ENCODE results near the gene PHF21A. TPM values are rescaled to one million over a fixed set of nuclear protein-coding genes. Genes with fewer than 3 reads are reported as not detected.

The PHF21A gene
- total RNA-seq, 1 experiment from 2014 or later, result 8.2 TPM

- CTCF ChIA-PET, result no interaction called here
- BruUV-seq (replicated peaks), result no TSS peak
- H3F3A ChIP-seq (ENCODE audit: low read length, unreplicated experiment), result no peaks in the 10 kb centered on the region
These were observed 205.8 kb downstream of the PHF21A start for GRCh38 chr11:45915446-45915845.

DNA sequence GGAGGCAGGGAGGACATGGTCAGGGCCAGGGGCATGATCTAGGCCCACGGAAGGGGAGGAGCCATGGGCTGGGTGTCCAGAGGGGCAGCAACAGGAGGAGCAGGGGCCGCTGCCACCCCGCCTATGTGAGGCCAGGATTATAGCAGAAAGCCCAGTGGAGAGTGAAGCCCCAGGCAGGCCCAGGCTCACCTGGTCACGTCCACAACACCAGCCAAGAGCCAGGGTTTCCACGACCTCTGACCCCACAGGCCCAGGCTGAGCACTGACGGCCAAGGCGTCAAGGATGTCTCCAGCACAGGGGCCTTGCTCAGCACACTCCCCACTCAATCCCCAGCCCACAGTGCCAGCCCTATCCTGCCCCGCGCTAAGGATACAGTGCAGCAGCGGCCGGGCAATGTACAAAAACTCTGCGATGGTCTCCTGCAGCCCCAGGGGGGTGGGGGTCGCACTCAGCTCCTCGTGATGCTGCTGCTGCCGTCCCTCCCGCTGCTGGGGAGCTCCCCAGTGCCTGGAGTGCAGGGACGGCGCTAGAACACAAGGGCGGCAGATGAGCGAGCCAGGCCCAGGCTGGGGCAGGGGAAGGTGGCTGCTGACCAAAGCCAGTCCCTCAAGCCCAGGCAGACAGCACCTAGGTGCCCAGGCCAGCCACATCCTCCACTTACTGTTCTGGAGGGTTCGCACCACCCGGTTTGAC lies 207.2 kb downstream of the PHF21A start:
- H2AFZ ChIP-seq (ENCODE audit: low read length), result no peak overlapping the region
- H3K36me3 ChIP-seq (ENCODE audit: low read depth, low read length), result no peaks in the 10 kb centered on the region; the same call in 1 of the 2 replicates
- no peaks in the 10 kb centered on the region for H3K9me2 ChIP-seq (replicated peaks; ENCODE audit: low read length)
- no TSS peak for BruUV-seq (replicated peaks)
- no peak overlapping the region for H3K4me2 ChIP-seq (ENCODE audit: low read length)
- peaks cover 3% of the 10 kb centered on the region; the same call in 1 of the 2 replicates for H3K4me1 ChIP-seq (ENCODE audit: insufficient read depth, low read length)
- no peak for DNase-seq
- H4K20me1 ChIP-seq (ENCODE audit: low read length), result no peaks in the 10 kb centered on the region
- peaks cover 14% of the 10 kb centered on the region for H3K79me2 ChIP-seq (ENCODE audit: low read length)
- ChIA-PET POLR2A (ENCODE audit: unreplicated experiment) (no interaction called here), CTCF (no interaction called here)
- H3K4me3 ChIP-seq (ENCODE audit: low read length), result no peak overlapping the region
- no peak overlapping the region for H3K27ac ChIP-seq (ENCODE audit: low read length)
- no peaks in the 10 kb centered on the region for H3K9me3 ChIP-seq (ENCODE audit: low read length)
- TF ChIP-seq, protein P1, sequence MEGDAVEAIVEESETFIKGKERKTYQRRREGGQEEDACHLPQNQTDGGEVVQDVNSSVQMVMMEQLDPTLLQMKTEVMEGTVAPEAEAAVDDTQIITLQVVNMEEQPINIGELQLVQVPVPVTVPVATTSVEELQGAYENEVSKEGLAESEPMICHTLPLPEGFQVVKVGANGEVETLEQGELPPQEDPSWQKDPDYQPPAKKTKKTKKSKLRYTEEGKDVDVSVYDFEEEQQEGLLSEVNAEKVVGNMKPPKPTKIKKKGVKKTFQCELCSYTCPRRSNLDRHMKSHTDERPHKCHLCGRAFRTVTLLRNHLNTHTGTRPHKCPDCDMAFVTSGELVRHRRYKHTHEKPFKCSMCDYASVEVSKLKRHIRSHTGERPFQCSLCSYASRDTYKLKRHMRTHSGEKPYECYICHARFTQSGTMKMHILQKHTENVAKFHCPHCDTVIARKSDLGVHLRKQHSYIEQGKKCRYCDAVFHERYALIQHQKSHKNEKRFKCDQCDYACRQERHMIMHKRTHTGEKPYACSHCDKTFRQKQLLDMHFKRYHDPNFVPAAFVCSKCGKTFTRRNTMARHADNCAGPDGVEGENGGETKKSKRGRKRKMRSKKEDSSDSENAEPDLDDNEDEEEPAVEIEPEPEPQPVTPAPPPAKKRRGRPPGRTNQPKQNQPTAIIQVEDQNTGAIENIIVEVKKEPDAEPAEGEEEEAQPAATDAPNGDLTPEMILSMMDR (conservative IDR thresholded peaks at IDR 0.05; ENCODE audit: low read depth, low read length), result no peak
- TF ChIP-seq EZH2phosphoT487 (IDR thresholded peaks at IDR 0.05; ENCODE audit: borderline replicate concordance, low read length), result no peak
- no peak for TF ChIP-seq EZH2 (IDR thresholded peaks at IDR 0.05; ENCODE audit: low read length, unreplicated experiment)
- ATAC-seq, result no peak
- H3F3A ChIP-seq (ENCODE audit: low read length, unreplicated experiment), result no peaks in the 10 kb centered on the region
- H3K27me3 ChIP-seq (ENCODE audit: low read length), result no peaks in the 10 kb centered on the region
- no peak overlapping the region for H3K9ac ChIP-seq (ENCODE audit: low read length)
- intact Hi-C loops (cut with micrococcal nuclease), result no loop called here

More at GRCh38 chr11:45915446-45915845, 205.8 kb downstream of the PHF21A start:
- no peaks in the 10 kb centered on the region; the same call in 1 of the 2 replicates for H3K36me3 ChIP-seq (ENCODE audit: low read depth, low read length)
- POLR2A ChIA-PET (ENCODE audit: unreplicated experiment), result interaction anchor here (0.5 kb wide), 1 partner anchor 68 kb away, joined by 3 read pairs; the partner anchor contains the start of gene CRY2
- no peaks in the 10 kb centered on the region for H4K20me1 ChIP-seq (ENCODE audit: low read length)
- TF ChIP-seq EZH2 (IDR thresholded peaks at IDR 0.05; ENCODE audit: low read length, unreplicated experiment) (no peak), EZH2phosphoT487 (IDR thresholded peaks at IDR 0.05; ENCODE audit: borderline replicate concordance, low read length) (no peak)
- TF ChIP-seq, protein P1 (conservative IDR thresholded peaks at IDR 0.05; ENCODE audit: low read depth, low read length), result no peak
- H3K4me1 ChIP-seq (ENCODE audit: insufficient read depth, low read length), result peaks cover 3% of the 10 kb centered on the region; the same call in 1 of the 2 replicates
- no peak overlapping the region for H2AFZ ChIP-seq (ENCODE audit: low read length)
- H3K9ac ChIP-seq (ENCODE audit: low read length), result no peak overlapping the region
- H3K9me3 ChIP-seq (ENCODE audit: low read length), result no peaks in the 10 kb centered on the region
- no peak overlapping the region for H3K27ac ChIP-seq (ENCODE audit: low read length)
- ATAC-seq (no peak), DNase-seq (no peak)
- no peak overlapping the region for H3K4me2 ChIP-seq (ENCODE audit: low read length)
- intact Hi-C loops (cut with micrococcal nuclease), result no loop called here
- no peaks in the 10 kb centered on the region for H3K9me2 ChIP-seq (replicated peaks; ENCODE audit: low read length)
- H3K27me3 ChIP-seq (ENCODE audit: low read length), result no peaks in the 10 kb centered on the region
- H3K79me2 ChIP-seq (ENCODE audit: low read length), result peaks cover 14% of the 10 kb centered on the region
- no peak overlapping the region for H3K4me3 ChIP-seq (ENCODE audit: low read length)

DNA sequence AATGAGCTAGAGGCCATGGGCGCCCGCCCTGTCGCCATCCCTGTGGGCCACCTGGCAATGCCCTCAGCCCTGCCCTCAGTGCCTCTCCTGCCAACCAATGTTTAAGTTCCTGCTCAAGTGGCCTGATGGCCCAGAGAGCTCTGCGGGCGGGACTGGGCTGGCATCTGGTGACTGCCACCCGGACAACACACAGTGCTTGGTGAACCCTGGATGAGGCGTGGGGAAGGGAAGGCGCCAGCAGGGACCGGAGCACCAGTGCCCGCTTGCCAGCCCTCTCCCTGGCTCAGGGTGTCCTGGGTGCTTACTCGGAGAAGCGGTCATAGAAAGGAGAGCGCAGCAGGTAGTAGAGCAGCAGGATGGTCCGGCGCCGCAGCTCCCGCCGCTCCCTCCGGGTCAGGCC lies 207.7 kb downstream of the PHF21A start:
- no TSS peak for BruUV-seq (replicated peaks)
- ChIA-PET POLR2A (ENCODE audit: unreplicated experiment) (no interaction called here), CTCF (no interaction called here)
- peaks cover 3% of the 10 kb centered on the region; the same call in 1 of the 2 replicates for H3K4me1 ChIP-seq (ENCODE audit: insufficient read depth, low read length)
- no peaks in the 10 kb centered on the region for H3F3A ChIP-seq (ENCODE audit: low read length, unreplicated experiment)
- no peak overlapping the region for H3K4me3 ChIP-seq (ENCODE audit: low read length)
- no peak overlapping the region for H2AFZ ChIP-seq (ENCODE audit: low read length)
- H4K20me1 ChIP-seq (ENCODE audit: low read length), result no peaks in the 10 kb centered on the region
- intact Hi-C loops (cut with micrococcal nuclease), result no loop called here
- H3K4me2 ChIP-seq (ENCODE audit: low read length), result no peak overlapping the region
- ATAC-seq (no peak), DNase-seq (no peak)
- no peaks in the 10 kb centered on the region for H3K9me2 ChIP-seq (replicated peaks; ENCODE audit: low read length)
- H3K9me3 ChIP-seq (ENCODE audit: low read length), result no peaks in the 10 kb centered on the region
- peaks cover 14% of the 10 kb centered on the region for H3K79me2 ChIP-seq (ENCODE audit: low read length)
- TF ChIP-seq, protein P1 (conservative IDR thresholded peaks at IDR 0.05; ENCODE audit: low read depth, low read length), result no peak
- TF ChIP-seq EZH2phosphoT487 (IDR thresholded peaks at IDR 0.05; ENCODE audit: borderline replicate concordance, low read length), result no peak
- no peak for TF ChIP-seq EZH2 (IDR thresholded peaks at IDR 0.05; ENCODE audit: low read length, unreplicated experiment)
- H3K9ac ChIP-seq (ENCODE audit: low read length), result no peak overlapping the region
- no peaks in the 10 kb centered on the region for H3K27me3 ChIP-seq (ENCODE audit: low read length)
- no peaks in the 10 kb centered on the region; the same call in 1 of the 2 replicates for H3K36me3 ChIP-seq (ENCODE audit: low read depth, low read length)
- no peak overlapping the region for H3K27ac ChIP-seq (ENCODE audit: low read length)
